Stimulated activated CD8-positive, alpha-beta memory T cell treated with anti-CD3 and anti-CD28 coated beads, Interleukin-12 subunit alpha, Interleukin-12 subunit beta, amount 100 ng/mL, for 24 hours (primary cell): ENCODE measurements around the gene CSF1.
"Not testable (repeated sequence)": the region's sequence is repeated elsewhere in the genome, so short reads cannot be mapped to it uniquely, and the experiment has no call there.

Experiments used
- DNase-seq: peaks from one replicate; pipeline ENCODE4 v3.0.0-alpha.2; 2020; ENCODE audit errors: extremely low read depth

The CSF1 gene, protein sequence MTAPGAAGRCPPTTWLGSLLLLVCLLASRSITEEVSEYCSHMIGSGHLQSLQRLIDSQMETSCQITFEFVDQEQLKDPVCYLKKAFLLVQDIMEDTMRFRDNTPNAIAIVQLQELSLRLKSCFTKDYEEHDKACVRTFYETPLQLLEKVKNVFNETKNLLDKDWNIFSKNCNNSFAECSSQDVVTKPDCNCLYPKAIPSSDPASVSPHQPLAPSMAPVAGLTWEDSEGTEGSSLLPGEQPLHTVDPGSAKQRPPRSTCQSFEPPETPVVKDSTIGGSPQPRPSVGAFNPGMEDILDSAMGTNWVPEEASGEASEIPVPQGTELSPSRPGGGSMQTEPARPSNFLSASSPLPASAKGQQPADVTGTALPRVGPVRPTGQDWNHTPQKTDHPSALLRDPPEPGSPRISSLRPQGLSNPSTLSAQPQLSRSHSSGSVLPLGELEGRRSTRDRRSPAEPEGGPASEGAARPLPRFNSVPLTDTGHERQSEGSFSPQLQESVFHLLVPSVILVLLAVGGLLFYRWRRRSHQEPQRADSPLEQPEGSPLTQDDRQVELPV

DNA sequence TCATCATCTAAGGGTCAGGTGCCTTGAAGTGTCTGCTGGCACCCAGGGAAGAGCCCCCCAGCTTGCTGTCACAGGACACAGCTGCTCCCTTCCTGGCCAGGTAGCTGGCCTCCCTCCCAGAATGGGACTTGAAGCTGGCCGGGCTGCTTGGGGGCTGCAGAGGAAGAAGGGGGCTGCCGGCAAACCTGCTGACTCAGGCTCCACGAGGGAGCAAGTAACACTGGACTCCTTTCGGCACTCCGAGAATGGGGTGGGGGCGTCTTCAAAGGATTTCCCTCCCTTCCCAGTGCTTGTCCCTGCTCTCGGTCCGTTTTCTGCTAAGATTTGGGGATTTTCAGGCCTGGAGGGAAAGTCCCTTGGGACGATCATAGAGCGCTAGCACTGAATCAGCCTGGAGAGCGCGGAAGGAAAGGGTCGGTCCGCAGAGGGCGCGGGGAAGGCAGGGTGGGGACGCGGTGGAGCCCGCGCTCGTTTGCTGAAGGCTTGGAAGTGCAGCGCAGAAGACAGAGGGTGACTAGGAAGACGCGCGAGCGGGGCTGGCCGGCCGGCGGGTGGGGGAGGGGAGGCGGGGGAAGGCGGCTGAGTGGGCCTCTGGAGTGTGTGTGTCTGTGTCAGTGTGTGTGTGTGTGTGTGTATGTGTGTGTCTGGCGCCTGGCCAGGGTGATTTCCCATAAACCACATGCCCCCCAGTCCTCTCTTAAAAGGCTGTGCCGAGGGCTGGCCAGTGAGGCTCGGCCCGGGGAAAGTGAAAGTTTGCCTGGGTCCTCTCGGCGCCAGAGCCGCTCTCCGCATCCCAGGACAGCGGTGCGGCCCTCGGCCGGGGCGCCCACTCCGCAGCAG, at the start of gene CSF1:
CSF1 (plus strand) TSS at position 727 of the 840 bp plus-strand sequence. CDS start 175 bp downstream, outside the sequence.
- no peak for DNase-seq

DNA sequence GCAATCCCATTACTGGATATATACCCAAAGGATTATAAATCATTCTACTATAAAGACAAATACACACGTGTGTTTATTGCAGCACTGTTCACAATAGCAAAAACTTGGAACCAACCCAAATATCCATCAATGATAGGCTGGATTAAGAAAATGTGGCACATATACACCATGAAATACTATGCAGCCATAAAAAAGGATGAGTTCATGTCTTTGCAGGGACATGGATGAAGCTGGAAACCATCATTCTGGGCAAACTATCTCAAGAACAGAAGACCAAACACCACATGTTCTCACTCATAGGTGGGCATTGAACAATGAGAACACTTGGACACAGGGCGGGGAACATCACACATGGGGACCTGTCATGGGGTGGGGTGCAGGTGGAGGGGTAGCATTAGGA, 49.0 kb upstream of the CSF1 start:
- DNase-seq = not testable (repeated sequence)

DNA sequence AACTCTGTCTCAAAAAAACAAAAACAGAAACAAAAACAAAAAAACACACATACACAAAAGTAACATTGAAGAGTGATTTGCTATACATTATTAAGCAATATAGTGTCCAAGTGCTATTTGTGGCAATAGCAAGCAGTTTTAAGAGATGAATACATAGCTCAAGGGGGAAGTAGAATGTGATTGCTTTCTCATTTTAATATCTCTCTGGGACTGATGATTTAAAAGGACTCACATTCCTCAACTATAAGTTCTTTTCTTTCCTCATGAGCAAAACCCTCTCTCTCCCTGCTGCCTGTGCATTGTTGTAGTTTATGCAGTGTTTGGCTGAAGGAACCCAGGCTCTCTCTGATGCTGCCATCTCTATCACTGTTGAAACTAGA, 47.0 kb upstream of the CSF1 start:
- no peak for DNase-seq

DNA sequence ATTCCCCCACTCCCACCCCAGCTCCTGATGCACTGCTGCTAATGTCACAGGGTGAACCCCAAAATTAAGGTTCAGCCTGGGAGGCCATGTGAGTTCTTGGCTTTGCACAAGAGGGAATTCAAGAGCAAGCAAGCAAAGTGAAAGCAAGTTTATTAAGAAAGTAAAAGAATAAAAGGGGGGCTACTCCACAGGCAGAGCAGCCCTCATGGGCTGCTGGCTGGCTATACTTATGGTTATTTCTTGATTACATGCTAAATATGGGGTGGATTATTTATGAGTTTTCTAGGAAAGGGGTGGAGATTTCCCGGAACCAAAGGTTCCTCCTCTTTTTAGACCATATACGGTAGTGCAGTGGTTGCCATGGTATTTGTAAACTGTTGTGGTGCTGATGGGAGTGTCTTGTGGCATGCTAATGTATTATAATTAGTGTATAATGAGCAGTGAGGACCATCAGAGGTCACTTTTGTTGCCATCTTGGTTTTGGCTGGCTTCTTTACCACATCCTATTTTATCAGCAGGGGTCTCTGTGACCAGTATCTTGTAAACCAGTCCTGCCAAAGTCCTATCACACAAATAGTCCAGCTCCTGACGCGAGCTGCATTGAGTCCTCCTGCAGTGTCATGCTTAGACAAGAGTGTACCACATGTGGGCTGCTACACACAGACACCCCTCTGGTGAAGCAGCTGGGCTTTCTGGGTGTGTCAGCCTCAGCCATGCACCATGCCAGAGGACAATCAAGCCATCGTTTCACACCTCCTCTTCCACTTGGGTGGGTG, 46.4 kb upstream of the CSF1 start:
- DNase-seq = no peak

DNA sequence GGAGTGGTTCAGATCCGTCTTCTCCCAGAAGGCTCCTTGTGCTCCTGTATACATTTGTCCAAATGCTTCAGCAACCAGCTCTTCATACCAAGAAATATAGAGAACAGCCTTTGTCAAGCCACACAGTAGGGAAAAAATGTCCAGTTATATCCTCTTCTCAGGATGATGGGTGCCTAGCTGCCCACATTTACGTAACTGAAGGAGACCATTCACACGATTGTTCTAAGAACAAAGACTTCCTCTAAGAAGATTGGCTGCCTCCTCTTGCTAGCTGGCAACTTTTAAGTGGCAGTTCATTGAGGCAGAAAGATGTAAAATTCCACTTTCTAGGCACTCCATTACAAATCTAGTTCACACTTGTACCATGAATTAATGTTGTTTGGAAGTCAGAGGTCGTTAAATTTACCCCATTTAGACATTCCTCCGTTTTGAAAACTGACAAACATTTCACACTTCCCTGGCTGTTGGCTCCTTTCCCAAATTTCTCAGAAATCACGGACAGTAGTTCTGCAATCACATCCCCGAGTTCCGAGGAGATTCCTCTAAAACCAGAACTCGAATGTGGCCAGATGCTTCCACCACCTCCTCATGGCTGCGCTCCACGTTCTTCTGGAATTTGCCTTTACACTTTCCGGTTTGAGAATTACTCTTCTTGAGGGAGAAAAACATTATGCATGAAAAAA, 45.6 kb upstream of the CSF1 start:
- DNase-seq = no peak

DNA sequence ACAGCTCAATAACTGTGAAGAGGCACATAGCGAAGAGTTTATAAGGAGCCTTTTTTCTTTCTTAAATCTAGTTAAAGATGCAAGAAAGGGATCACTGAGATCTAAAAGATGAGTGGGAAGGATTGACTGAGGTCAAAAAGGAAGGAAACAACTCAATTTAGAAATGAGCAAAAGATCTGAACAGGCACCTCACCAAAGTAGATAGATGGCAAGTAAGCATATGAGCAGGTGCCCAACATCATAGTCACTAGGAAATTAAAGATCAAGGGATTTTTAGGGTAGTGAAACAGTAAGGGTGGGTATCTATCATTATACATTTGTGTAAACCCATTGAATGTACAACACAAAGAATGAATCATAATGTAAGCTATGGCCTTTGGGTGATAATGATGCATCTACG, 44.6 kb upstream of the CSF1 start:
- no peak for DNase-seq

DNA sequence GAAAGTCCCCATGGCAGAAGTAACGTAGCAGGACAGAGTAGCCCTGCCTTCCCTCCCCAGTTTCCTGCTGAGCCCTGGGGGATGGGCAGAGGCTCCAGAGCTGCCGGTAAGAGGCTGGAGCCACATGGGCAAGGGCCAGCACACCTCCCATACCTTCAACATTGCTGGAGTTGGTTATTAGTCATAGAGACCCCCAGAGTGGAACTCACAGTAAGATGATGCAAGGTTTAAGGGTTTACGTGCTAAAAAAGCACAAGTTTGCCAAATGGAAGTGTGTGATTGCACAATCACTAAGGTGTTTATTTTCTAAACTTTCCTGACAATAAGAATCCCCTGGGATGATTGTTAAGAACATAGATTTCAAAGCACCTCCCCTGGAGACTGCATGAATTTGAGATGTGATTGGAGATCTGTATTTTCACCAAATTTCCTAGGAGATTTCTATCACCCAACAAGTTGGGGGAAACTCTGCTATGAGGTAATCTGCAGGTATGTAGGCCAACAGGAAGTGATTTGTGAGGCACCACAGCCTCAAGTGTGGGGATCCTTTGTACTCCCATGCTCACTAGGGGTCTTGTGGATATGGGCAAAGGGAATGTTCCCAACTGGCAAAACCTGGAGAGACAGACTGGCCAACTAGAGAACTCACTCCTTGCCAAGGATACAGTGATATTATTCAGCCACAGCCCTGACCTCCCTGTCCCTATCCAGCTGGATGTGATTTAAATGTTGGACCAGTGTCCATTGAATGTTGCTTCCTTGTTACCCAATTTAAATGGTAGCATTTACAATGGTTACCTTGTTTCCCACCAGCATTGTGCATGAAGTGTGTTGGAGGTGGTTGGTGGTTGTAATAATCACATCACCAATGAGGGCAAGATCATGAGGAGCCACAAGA, 37.1 kb upstream of the CSF1 start:
- DNase-seq = no peak

DNA sequence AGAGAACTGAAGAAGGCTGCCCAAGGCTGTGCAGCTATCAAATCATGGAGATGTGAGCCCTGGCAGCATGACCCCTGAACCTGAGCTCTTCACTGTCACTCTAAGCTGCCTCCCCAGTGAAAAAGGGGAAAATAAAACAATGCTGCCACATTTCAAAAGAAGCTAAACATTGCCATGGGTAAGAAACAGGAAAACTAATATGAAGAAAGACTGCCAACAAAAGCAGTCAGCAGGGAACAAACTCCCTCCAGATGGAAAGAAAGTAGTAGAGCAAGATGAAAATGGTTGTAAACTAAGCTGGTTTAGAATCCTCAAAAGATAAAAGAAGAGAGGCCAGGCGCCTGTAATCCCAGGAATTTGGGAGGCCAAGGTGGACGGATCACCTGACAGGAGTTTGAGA, 36.2 kb upstream of the CSF1 start:
- no peak for DNase-seq

DNA sequence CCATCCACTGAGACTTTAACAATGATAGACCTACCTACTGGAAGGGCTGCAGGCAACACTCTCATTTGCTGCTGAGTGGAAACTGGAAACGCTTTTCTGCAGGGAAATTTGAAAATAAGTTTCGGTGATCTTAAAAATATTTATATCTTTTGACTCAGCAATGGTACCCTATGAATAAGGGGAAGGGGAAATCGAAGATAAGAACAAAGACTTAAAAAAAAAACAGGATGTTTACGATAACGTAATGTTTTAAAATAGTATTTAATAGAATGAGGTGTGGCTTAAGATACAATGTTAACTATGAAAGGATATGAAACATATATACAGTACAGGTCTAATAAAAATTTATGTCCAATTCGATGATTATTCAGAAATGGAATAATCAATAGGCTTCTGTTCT, 34.8 kb upstream of the CSF1 start:
- DNase-seq = no peak

DNA sequence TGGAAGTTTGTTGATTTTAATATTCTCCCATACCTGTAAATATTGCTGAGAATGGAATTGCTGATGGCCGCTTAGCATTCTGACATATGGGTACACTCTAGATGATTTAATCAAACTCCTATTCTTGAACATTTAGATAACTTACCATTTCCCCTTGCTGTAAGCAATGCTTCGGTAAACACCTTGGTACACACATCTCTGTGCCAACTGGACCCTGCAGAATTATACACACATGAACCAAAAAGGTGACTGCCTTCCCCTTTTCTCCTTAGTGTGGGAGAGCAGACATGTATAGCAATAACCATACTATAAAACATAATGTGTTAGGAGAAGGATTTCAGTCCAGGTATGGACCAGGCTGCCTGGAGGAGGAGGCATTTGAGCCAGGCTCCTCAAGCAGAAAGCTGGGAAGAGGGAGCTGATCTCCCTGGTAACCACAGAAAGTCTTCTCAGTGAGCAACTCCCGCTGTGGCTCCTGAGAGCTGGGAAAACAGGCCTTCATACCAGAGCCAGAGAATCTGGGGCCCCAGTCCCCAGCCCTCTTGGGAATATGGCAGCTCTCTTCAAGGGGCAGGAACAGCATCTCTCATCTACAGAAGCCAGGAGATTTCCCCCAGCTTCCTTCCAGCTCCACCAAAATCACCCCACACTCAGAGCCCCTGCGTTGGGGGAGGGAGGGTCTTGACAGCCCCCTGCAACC, 33.9 kb upstream of the CSF1 start:
- no peak for DNase-seq

DNA sequence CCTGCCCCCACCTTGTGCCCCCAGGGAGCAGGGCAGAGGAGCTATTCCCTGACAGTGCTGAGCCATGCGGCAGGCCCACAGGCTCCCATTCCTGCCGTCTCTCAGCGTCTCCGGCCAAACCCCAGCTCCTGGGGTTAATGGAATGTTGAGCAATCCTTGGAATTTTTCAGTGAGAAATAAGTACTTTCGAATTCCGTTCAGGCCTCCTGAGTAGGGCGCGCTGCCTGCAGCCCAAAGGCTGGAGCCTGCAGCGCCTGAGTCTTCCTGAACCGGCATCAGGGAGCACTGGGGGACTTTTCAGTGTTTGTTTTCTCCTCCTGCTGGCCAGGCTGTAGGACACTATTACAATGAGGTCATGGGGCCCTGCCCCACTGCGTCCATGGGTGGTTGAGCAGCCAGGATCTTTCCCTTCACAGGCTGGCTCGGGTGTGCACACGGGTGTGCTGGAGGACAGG, 33.3 kb upstream of the CSF1 start:
- no peak for DNase-seq

DNA sequence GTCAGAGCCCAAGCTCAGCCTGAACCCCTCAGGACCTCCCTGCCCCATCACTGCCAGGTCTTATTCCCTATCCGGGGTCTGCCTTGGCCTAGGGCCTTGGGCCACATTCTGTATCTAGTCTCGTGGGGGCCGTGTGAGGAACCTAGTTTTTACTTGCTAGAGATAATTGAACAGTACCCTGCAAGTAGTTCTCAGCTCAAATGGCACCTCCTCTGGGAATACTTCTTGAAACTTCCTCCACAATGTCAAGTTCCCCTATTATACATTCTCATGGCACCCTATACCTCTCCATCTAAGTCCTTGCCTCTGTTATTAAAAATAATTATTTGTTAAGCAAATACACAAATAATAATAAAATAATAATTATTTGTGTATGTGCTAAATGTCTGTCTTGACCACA, 32.9 kb upstream of the CSF1 start:
- DNase-seq = no peak

DNA sequence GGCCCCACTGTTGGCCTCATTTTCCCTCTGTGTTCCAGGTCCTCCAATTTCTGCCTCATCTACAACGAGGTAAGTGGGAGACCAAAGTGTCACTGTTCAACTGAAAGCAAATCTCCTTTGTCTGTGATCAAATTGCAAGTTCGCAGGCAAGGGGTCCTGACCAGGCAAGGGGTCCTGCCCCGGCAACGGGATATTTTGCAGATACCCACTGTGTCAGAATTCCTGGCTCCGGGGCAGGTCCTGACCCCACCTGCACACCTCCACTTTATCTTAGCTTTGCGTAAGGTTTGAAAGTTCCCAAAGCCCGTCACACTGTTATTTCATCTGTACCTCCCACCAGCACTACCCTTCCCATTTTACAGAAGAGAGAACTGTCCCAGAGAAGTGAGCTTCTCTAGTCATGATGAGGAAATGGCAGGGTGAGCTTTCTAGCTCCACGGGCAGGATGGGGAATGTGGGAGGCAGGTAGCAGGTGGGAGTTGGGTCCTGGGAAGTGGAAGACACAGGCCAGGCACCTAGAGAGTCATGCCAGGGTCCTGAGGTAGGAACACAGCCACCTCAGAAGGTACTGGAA, 32.0 kb upstream of the CSF1 start:
- no peak for DNase-seq

DNA sequence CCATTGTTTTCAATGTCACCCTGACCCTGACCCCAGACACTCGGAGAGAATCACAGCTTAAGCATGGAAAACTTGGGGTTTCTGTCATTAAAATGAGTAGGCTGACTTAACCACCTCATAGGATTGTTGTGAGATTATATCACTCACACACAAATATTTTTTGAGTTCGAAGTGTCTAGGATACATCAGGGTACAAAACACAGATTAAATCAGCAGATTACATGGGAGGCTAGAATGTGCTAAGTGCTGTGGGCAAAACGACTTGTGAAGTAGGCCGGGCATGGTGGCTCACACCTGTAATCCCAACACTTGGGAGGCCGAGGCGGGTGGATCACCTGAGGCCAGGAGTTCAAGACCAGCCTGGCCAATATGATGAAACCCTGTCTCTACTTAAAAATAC, 31.3 kb upstream of the CSF1 start:
- DNase-seq = not testable (repeated sequence)

DNA sequence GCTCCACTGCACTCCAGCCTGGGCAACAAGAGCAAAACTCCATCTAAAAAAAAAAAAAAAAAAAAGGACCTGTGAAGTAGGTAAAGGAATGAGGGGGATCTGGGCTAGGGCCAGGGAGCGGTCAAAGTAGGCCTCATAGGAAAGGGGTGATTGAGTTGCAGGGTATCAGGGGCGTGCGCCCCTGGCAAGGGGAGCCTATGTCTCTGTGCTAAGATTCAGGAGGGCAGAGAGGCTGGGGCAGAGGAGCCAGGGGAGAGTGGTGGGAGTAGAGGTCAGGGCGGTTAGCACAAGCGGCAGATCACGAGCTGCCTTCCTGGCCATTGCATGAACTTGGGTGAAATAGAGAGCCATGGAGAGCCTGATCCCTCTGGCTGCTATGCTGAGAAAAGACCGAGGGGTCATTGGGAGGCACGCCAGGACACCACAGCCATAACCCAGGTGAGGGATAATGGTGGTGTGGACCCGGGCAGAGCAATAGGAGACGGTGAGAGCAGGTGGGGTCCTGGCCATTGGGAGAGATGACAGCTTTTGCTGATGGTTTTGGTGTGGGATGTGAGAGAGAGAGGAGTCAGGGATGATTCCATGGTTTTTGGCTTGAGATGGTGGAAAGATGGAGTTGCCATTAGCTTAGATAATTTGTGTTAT, 30.6 kb upstream of the CSF1 start:
- no peak for DNase-seq

DNA sequence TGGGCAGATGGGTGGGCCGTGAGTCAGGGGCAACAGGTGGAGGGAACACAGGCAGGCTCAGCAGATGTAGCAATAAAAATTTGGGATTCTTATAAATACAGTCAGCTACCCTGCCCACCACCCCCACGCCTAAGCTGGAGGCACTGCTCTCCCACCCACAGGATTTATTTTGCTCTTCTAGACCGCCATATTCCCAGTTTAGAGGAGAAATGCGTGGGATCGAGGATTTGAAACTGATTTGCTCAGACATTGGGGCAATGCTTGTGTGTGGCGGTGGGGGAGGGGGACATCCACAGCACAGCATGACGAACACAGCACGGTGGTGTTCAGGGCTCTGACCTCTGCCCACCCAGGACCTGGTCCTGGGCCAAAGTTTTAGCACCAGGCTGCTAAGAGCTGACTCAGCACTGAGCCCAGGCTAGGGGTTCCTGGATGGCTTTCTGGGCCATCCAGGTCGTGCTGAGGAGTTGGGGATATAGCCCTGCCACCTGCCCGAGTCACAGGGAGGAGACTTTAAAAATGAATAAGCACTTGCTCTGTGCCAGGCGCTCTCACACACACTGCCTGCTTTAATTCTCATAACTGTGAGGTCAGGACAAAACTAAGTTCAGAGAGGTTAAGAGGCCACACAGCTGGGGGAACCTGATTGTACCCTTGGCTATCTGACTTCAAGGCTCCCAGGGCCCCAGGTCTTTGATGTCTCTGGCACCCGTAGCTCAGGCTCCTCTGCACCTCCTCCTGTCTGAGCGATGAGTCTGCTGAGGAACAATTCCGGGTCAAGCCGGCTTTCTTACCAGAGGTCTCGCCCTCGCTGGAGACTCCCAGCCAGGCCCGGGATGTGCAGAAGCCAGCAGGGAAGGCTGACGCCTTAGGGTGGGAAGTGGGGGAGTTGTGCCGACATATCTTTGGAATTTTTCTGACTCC, 29.4 kb upstream of the CSF1 start:
- DNase-seq = no peak

DNA sequence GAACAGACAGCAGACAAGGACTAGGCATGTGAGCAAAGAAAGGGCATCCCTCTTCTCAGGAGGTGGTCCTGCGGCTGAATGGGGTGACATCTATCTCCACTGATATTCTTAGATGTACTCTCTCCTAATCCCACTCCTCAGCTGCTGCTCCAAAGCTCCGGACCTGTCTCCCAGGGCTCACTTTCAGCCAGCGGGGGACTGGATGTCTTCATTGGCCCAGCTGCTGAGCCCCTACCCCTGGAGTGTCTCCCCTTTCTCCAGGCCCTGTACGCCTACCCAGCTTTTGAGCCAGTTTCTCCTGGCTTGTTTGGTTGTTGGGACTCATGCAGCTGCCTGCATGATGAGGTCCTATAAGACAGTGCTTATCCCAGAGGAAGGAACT, 28.8 kb upstream of the CSF1 start:
- no peak for DNase-seq
